ENCODE results near the gene TNNI3.
"Not testable (repeated sequence)": the region's sequence is repeated elsewhere in the genome, so short reads cannot be mapped to it uniquely, and the experiment has no call there.

TNNI3 gene

DNA sequence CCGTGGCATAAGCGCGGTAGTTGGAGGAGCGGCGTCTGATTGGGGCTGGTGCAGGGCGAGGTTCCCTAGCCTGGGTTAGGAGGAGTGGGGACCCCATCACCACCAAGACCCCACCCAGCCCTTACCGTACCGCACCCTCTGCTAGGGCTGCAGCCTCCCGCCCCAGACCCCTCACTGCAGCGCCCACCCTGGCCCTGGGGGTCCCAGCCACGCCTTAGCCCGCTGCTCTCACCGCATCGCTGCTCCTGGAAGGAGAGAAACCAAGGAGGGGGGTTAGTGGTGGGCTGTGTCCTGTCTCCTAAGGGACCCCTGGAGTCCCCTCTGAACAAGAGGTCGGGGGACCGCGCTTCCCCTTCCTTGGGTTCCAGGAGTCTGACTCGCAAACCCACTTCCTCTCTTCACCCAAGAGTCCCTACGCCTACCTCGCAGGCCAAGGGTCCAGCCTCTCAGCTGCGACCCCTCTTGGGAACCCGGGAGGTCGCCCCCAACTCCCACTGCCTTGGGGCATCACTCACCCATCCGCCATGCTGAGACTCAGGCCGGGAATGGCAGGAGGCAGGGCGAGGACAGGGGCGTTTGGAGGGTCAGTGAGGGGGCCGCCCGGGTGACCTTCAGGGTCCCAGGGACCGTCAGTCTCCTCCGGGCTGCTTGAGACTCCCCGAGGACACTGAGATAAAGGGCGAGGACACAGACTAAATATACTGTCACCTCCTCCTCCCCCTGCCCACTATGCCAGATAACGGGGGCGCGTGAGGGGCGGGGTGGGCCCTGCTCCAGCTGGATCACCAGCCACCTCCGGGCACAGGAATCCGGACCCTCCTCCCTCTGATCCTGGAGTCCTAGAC lies at the start of gene TNNI3:
TSS of gene TNNI3 (minus strand) at position 669 of the 845 bp plus-strand sequence. CDS start at position 526, 143 bp downstream.
- DNase-seq, result no peak

DNA sequence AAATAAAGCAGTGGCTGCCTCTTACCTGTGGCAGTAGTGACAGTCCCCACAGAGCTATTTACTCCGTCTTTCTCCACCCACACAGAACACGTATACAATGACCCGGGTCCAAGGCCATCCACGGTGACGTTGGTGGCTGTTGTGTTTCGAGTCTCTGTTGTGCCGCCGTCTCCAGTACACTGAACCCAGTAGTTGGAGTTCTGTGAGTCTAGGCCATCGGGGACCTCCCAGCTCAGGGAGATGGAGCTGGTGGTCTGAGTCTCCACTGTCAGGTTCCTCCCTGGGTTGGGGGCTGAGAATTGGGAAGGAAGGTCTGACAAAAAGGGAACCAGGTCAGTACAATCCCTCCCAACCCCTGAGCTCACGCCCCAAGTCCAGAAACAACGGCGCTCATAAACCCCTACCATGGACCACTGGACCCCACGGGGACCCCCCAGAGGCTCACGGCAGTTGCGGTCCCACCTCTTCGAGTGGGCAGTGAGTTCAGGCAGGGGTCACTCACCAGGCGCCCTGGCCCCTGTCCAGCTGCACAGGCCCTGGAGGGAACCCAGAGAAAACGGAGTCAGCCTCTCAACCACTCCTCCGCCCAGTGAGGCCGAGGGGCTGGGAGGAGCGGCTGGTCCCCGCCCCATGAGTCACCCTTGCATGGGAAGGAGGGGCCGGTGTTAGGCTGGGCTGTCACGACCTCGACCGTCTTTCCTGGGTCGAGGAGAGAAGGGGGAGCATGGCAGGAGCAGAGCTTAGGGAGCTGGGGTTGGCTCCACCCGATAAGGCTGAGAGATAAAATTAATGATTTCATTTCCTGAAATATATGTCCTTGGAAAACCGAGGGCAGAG lies 49.4 kb upstream of the TNNI3 start:
- DNase-seq, result peak; percentile 67

DNA sequence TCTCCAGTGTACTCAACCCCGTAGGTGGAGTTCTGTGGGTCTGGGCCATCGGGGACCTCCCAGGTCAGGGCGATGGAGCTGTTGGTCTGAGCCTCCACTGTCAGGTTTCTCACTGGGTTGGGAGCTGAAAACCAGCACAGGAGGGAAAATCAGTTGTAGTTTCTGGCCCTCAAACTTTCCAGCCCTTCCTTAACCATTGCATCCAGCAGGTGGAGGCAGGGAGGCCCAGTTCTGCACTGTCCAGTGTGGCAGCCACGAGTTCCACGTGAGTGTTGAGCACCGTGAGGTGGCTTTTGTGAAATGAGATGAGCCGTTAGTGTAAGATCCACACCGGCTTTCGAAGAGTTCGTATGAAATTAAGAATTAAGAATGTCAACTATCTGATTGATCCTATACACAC lies 44.7 kb upstream of the TNNI3 start:
- DNase-seq, result not testable (repeated sequence)

DNA sequence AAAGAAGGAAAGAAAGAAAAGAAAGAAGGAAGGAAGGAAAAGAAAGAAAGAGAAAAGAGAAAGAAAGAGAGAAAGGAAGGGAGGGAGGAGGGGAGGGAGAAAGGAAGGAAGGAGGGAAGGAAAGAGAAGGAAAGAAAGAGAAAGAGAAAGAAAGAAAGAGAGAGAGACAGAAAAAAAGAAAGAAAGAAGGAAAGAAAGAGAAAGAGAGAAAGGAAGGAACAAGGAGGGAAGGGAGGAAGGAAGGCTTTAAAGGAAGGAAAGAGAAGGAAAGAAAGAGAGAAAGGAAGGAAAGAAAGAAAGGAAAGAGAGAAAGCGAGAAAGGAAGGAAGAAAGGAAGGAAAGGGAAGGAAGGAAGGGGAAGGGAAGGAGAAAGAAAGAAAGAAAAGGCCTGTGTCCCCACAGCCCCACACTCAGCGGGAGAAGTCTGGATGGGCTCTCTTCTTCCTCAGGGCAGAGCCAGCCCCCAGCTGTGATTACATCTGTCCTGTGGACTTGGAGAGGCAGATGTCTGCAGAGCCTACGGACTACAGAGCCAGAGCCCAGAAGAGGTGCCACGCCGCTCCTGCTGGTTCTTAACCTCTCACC lies 42.2 kb upstream of the TNNI3 start:
- no peak for DNase-seq

DNA sequence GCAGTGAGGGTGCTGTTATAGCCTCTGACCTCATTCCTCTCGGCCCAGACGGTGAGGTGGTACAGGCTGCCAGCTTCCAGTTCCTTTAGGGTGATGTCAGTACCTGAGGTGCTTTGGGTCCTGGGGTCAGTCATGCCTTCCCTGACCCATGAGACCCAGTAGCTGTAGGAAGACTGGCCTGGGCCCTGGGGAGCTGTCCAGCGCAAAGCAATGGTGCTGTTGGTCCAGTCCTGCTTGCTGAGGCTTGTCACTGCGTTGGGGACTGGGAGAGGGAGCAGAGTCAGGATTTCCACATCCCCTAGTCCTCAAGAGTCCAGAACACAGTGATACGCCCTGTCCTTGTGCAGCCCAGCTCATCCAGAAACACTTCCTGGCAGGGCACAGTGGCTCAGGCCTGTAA lies 41.1 kb upstream of the TNNI3 start:
- DNase-seq, result no peak

DNA sequence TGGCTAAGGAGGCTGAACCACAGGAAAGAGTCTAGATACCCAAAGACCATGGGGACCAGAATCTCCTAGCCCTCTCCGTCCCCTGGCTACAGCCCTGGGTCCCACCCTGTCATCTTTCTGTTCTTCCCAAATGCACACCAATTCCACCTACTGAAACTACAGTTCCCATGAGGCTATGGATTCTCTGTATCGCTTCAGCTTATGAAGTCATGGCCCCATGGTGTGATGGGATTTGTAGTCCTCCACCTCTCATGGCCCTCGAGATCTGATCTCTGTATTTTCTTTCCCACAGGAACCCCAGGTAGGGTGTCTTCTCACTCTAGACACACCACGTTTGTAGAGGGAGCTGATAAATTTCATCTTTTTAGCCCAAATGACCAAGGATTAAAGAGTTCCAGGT lies 40.0 kb upstream of the TNNI3 start:
- DNase-seq, result no peak

DNA sequence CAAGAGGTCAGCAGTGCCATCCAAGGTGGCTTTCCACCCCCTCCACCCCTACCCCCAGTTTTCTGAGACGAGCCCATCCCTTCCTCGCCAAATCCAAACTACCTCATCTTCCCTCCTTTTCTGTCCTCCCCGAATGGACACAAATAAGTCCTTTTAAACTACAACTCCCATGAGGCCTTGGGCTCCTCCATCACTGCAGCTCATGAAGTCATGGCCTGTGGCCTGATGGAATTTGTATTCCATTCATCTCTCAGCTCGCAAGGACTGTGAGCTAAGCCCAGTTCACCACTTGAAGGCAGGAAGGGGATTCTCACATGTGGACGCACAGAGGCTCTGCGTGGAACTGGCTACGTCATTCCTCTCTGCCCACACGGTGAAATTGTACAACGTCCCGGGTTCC lies 39.3 kb upstream of the TNNI3 start:
- no peak for DNase-seq

DNA sequence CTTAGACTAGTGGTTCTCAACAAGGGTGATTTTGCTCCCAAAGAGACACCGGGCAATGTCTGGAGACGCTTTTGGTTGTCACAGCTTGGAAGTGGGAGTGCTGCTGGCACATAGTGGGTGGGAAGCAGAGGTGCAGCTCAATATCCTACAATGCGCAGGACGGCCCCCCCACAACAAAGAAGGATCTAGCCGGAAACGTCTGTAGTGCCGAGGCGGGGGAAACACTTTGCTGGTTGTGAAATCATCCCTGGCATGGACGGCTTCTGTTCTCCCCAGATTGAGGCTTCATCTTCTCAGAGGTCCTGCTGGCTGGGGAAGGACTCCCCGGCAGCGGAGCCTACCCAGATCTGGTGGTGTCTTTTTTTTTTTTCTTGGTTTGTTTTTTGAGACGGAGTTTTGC lies 35.9 kb upstream of the TNNI3 start:
- no peak for DNase-seq

DNA sequence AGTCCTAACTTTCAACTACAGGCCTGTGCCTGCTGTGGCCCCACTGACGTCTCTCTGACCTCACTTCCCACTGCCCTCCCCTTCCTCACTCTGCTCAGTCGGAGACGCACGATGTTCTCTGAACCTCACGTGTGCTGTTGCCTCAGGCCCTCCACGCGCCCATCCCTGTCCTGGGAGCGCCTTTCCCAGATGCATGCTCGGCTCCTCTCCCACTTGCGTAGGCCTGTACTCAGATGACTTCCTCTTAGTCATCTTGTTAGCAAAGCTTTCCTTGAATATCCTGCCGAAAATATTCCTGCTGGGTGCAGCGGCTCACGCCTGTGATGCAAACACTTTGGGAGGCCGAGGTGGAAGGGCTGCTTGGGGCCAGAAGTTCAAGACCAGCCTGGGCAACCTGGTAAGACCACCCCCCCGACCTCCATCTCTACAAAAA lies 31.9 kb upstream of the TNNI3 start:
- DNase-seq, result no peak

DNA sequence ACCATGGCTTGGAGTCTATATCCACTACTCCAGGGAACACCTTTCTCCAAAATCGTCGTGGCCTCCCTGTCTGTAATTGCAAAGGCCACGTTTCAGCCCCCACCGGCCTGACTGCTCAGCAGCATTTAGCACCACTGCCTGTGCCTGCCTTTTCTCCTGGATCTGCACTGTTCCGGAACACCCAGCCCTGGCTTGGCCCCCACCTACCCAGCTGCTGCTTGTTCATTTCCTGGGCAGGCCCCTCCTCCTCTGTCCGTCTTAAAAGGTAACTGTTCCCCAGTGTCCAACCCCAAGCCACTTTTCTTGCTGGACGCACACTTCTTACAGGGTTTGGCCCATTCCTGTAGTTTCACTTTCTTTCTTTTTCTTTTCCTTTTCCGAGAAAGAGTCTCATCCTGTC lies 31.1 kb upstream of the TNNI3 start:
- DNase-seq, result no peak

DNA sequence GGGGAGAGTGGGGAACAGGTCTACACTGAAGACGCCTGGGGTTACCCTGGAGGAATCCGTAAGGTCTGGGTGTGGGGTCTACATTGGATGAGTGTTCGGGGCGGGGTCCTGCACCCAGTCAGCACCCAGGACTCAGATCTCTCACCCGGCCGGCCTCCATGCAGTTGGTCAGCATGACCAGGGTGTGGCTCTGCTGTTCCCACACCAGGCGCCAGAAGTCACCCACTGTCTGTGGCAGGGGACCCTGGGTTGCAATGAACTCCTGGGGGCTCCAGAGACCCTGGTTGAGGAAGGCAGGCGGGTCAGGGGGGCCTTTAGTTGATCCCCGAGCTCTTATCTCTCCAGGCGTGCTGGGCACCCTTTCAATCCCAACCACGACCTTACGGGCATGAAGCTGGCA lies 28.5 kb upstream of the TNNI3 start:
- no peak for DNase-seq

DNA sequence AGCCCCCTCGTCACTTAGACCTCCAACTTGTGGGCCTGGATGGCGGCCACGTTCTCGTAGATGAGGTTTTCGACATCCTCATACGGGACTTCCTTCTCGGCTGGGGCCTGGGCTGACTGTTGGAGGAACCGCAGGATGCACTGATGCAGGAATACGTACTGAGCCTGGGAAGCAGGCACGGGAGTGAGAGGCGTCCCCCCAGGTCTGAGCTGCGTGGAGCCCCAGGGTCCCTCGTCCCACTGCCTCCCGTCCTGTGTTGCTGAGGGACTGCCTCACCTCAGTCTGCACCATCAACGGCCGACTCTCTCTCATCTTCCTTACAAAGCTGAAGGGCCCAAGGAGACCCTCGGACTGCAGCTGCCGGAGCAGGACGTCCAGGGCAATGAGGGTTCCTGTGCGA lies 24.2 kb upstream of the TNNI3 start:
- DNase-seq, result no peak

DNA sequence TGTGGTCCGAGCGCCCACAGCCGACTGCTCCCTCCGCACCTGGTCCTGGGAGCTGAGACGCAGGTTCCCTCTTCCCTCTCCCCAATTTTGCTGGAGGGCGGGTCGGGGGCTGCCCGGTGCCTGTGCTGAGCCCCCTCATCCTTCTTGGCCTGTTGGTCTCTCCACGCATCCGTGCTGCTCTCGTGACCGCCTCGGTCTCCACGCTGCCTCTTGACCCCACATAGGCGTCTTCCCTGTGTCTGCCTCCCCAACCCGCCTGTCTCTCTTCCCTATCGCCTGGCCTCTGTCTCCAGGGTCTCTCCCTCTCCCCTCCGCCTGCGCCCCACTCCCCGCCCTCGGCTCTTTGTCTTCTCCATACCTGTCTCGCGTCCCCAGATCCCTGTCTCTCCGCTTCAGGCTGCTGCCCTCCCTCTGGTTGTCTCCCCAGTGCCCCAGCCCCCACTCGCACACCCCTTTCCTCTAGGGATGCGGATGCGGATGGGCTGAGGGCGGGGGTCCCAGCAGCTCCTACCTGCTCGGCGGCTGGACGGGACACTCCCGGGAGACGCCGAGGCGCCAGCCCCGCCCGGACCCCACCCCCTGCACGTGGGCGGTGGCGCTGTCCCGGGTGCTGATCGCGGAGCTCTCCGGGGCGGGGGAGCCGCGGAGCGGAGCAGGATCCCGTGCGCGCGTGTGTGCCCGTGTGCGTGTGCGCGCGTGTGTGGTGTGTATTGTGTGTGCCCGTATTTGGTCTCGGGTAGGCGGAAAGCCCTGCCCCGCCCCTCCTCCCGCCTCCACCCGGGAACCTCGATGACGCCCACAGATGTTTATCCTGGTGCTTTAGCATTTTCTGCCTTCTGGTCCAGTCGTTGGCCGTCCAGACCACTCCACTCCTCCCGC lies 22.3 kb upstream of the TNNI3 start, which contains the start of gene SYT5:
TSS of gene SYT5 (minus strand) at position 684 of the 879 bp plus-strand sequence. CDS start 1,248 bp downstream, outside the sequence.
- no peak for DNase-seq

DNA sequence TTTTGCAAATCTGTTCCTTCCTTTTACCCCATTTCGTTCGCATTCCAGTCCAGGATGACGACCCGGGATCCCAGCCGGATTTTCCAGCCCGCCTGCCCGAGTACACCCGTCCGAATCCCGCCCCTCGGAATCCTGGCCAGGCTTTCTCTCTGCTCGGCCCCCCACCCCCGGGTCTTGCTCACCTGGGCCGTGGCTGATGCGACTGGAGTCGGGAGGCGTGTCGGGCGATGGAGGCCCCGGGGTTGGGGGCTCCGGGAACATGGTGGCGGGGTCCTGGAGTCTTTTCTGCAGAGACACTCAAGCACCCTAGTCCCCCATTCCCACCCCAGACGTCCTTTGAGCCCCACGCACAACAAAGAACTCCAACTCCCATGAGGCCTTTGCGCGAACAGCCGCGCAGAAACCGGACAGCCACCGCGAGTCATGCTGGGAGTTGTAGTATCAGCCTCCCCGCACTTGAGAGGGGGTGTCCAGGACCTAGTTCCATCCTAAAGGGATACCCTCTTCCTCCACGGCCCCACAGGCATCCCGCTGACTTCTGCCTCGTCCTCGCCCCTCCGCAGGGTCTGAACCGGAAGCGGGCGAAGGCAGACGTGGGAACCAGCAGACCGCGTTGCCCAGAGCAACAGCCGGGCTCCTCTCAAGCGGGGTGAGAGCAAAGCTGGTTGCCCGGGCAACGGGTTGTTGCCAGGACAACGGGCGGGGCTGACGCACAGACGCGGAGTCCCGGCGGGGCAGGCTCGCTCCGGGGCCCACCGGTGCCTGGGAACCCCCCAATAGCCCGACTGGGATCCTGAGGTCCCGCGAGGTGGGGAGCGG lies 21.5 kb upstream of the TNNI3 start:
- peak; percentile 79 for DNase-seq

DNA sequence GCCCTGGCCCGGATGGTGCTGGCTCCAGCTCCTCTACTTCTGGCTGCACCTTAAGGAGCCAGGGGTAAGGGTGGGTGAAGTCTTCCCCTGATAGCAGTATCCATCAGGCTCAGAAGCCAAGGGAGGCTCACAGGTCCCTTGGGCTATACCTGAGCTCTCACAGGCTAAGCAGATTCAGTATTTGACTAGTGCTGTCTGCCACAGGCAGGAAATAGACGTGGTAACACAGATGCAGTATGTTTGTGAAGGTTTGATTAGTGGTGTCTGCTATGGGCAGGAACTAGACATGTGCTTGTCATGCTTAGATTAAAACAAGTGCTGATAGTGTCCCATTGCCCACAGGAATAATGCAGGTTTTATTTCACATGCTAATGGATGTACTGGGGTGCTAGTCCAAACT lies 18.5 kb upstream of the TNNI3 start:
- no peak for DNase-seq

DNA sequence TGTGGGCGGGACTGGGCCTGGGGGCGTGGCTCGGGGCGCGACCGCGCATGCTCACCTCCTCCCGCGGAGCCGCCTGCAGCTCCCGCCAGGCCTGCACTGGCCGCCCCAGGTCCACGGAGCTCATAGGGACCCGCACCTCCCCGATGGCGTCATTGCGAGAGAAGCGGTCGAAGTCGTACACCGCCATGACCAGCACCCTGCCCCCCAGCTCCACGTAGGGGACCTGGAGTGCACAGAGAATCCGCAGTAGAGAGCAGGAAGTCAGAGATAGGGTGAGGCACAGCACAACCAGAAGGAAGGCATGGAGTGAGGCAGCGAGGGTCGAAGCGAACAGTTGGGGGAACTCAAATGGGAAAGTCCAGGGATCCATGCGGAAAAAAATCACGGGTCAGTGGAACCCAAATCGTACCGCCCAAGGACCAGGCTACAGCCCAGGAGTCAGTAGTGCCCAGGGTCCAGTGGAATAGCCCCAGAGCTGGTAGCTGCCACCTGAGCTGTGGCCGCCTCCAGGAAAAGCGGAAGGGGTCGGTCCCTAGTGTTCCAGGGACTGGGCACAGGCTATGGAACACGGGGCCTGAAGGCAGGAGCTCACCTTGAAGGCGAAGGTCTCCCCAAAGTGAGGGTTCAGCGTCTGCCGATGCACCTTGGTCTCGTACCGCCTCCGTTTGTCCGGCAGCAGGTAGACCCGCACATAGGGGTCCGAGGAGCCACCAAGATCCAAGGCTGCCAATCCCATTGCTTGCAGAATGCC lies 17.8 kb upstream of the TNNI3 start:
- DNase-seq, result no peak

DNA sequence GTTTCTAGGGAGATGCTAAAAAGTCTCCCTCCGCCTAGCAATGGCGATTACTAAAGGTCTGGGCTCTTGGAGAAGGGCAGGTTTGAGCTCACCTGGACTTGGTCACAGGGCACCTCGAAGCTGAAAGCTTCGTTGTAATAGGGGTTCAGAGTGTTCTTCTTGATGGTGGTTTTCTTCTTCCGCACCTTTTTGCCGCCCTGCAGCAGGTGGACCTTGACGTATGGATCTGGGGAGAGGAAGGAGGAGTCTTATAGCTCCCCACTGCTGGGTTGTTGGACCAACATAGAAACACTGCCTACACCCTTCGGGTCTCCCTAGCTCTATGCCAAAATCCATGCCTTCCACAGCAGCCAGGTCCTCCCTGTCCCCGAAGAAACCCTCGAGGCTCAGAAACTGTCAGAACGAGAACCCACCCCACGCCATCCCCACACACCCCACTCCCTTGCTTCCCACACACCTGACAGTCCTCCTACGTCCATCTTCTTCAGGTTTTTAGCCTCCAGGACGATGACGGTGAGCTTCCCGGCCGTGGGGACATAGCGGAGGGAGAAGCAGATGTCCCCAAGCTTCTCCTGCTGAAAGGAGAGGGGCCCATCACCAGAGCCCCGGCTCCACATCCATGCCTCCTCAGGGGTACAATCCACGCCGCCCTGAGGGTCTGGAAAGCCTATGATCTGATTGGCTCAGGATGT lies 17.0 kb upstream of the TNNI3 start:
- DNase-seq, result no peak

DNA sequence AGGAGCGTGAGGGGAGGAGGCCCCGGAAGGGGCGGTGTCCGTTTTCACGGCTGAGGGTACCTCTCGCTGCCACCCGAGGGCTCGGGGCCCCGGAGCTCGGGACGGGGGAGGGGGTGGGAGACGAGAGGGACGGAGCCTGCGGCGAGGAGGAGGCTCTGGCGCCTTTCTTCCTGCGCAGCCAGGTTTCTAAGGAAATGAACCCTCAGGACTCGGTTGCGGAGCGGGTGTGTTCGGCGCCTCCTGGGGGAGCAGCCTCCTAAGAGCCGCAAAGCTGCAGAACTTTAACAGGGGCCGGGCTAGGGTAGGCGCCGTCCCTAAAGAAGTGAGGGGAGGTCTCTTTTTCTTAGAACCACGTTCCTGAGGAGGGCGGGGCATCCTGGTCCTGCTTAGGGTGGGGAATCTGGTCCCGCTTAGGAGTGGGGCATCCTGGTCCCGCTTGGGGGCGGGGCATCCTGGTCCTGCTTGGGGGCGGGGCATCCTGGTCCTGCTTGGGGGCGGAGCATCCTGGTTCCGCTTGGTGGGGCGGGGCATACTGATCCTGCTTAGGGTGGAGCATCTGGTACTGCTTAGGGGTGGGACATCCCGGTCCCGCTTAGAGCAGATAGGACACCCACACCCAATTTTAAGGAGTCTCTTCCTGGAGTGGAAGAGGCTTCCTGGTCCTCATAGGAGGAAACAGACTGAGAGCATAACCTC lies 16.3 kb upstream of the TNNI3 start:
- no peak for DNase-seq

DNA sequence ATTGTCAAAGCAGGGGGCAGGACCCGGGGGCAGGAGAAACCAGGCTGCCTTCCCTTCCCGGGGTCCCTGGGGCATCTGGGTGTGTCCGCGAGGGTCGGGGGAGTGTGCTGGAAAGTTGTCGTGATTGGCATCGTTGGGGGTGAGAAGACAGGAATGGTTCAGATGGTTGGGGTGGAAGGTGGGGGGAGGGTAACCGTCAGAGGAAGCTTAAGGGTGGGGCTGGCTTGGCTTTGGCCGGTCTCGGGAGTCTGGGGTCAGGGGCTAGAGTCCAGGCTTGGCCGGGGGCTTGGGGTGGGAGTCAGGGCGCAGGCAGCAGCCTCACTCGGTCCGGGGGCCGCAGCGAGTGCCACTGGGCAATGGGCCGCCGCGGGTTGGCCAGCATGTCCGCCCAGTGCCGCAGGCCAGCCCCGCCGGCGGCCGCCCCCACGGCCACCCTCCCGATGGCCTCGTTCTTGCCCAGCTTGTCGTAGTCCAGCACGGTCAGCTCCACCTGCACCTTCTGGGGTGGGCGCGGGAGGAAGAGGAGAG lies 15.7 kb upstream of the TNNI3 start:
- DNase-seq, result no peak

Measured in right forelimb (tissue), 1 donor.